B cell (primary cell): Measurements from ENCODE around the gene PTX4. TPM values are rescaled to one million over a fixed set of nuclear protein-coding genes. Genes with fewer than 3 reads are reported as not detected.

ENCODE experiments used
- ATAC-seq: fragments of 200-7000 bp; cut with Tn5 transposase; one replicate; pipeline ENCODE4 v1.10.0; 2021; ENCODE audit warnings: low read depth, mild to moderate bottlenecking, moderate number of reproducible peaks, moderate library complexity
- CTCF ChIA-PET: fragments of 350-600 bp; sonication (Branson Sonifier 250); formaldehyde crosslinking; loops from one replicate; lab custom pipeline; 2021; ENCODE audit warnings: antibody characterized with exemption, inconsistent platforms; lab: Charles Lee
- POLR2A ChIA-PET: fragments of 350-600 bp; sonication (Branson Sonifier 250); formaldehyde crosslinking; loops from one replicate; lab custom pipeline; 2021; ENCODE audit warnings: antibody characterized with exemption; lab: Charles Lee
- DNase-seq: peaks from one replicate; pipeline ENCODE4 v3.0.0; 2013
- H2AFZ ChIP-seq: 2 replicates; pipeline ENCODE4 v1.6.1; 2012; ENCODE audit warnings: mild to moderate bottlenecking, low read depth, low read length; ENCODE audit not compliant: insufficient read depth, poor library complexity, severe bottlenecking
- H3K27ac ChIP-seq, 2 donors: 1 replicate in 1 of 2; 2 replicates in 1 of 2; pipeline ENCODE4 v1.5.1; 2012 to 2013; ENCODE audit warnings: low read length in 2 of 2, mild to moderate bottlenecking in 2 of 2, moderate library complexity in 1 of 2
- H3K27me3 ChIP-seq, 4 experiments: fragments of 200-600 bp in 1 of 4; sonication (generic) in 1 of 4; replicated peaks in 1 of 4; 1 replicate in 2 of 4; 2 replicates in 2 of 4; pipeline versions ENCODE4 v1.6.1 to v1.7.0; 2013 to 2016; ENCODE audit warnings: low read length in 3 of 4, mild to moderate bottlenecking in 2 of 4, mixed read lengths in 1 of 4, moderate library complexity in 1 of 4; ENCODE audit not compliant: insufficient read depth in 4 of 4, control insufficient read depth in 3 of 4; ENCODE audit errors: control extremely low read depth in 1 of 4
- H3K36me3 ChIP-seq, 2 experiments: replicated peaks in 1 of 2; 1 replicate in 1 of 2; 2 replicates in 1 of 2; pipeline versions ENCODE4 v1.6.1 to v1.7.1; 2013; ENCODE audit warnings: low read length in 1 of 2; ENCODE audit not compliant: insufficient read depth in 2 of 2, control insufficient read depth in 1 of 2; ENCODE audit errors: control extremely low read depth in 1 of 2, extremely low read depth in 1 of 2
- H3K4me1 ChIP-seq, 2 donors: fragments of 200-600 bp in 1 of 2; sonication (generic) in 1 of 2; 1 replicate in 1 of 2; 2 replicates in 1 of 2; pipeline versions ENCODE4 v1.5.1 to v1.6.1; 2013 to 2017; ENCODE audit warnings: low read length in 2 of 2; ENCODE audit not compliant: control insufficient read depth in 2 of 2, insufficient read depth in 2 of 2
- H3K4me2 ChIP-seq: replicated peaks from 2 replicates; pipeline ENCODE3; 2012; ENCODE audit warnings: mild to moderate bottlenecking, low read depth, low read length; ENCODE audit not compliant: poor library complexity, severe bottlenecking
- H3K4me3 ChIP-seq, 5 experiments: fragments of 200-600 bp in 1 of 5; sonication (generic) in 1 of 5; 1 replicate in 3 of 5; 2 replicates in 2 of 5; pipeline versions ENCODE4 v1.5.1 to v1.7.0; 2011 to 2016; ENCODE audit warnings: low read length in 4 of 5, mild to moderate bottlenecking in 4 of 5, low read depth in 2 of 5, control low read depth in 1 of 5, moderate library complexity in 1 of 5; ENCODE audit not compliant: insufficient read depth in 1 of 5; ENCODE audit errors: control extremely low read depth in 1 of 5, extremely low read depth in 1 of 5
- H3K79me2 ChIP-seq: fragments of 200-600 bp; sonication (generic); one replicate; pipeline ENCODE4 v1.6.0; 2016; ENCODE audit warnings: low read length; ENCODE audit not compliant: control insufficient read depth, insufficient read depth
- H3K9ac ChIP-seq: fragments of 200-600 bp; sonication (generic); 2 replicates; pipeline ENCODE4 v1.6.1; 2017; ENCODE audit warnings: mild to moderate bottlenecking, low read length, moderate library complexity
- H3K9me3 ChIP-seq, 3 donors: one replicate each; pipeline versions ENCODE4 v1.6.1 to v1.7.1; 2013; ENCODE audit warnings: low read length in 2 of 3; ENCODE audit not compliant: control insufficient read depth in 2 of 3, insufficient read depth in 1 of 3; ENCODE audit errors: control extremely low read depth in 1 of 3
- H4K20me1 ChIP-seq: 2 replicates; pipeline ENCODE4 v1.6.0; 2012; ENCODE audit warnings: mild to moderate bottlenecking, low read length; ENCODE audit not compliant: insufficient read depth, control insufficient read depth, poor library complexity, severe bottlenecking
- H3K27ac Mint-ChIP-seq: one replicate; pipeline ENCODE4 v1.8.0; 2021; ENCODE audit warnings: mixed read lengths
- H3K27me3 Mint-ChIP-seq: one replicate; pipeline ENCODE4 v1.8.0; 2021; ENCODE audit warnings: mixed read lengths
- H3K4me1 Mint-ChIP-seq: one replicate; pipeline ENCODE4 v1.8.0; 2021; ENCODE audit warnings: mixed read lengths
- H3K4me3 Mint-ChIP-seq: one replicate; pipeline ENCODE4 v1.8.0; 2021; ENCODE audit warnings: mixed read lengths
- H3K9me3 Mint-ChIP-seq: one replicate; pipeline ENCODE4 v1.8.0; 2022; ENCODE audit warnings: mixed read lengths; ENCODE audit not compliant: insufficient read depth
- EZH2 ChIP-seq: IDR thresholded peaks from 2 replicates; pipeline ENCODE4 v1.6.1; 2012; ENCODE audit warnings: borderline replicate concordance, low read depth, mild to moderate bottlenecking, moderate library complexity, low read length; ENCODE audit not compliant: insufficient read depth, poor library complexity, severe bottlenecking
- WGBS: methylation state at CpG from one replicate; pipeline ENCODE4 v1.1.5; 2013; ENCODE audit warnings: missing lambda C conversion rate; ENCODE audit not compliant: insufficient coverage; 5-methylcytosine and 5-hydroxymethylcytosine counted together
- intact Hi-C: fragments of 100-400 bp; cut with micrococcal nuclease; formaldehyde crosslinking; loops from one replicate; pipeline ENCODE4 v1.10.0; 2022
- polyA plus RNA-seq: library from polyadenylated mRNA; depleted of rRNA; stranded (reverse); fragments of >200 nt; gene quantifications from 2 replicates; pipeline ENCODE4 v1.2.3, GENCODE V29; 2012
- total RNA-seq, 2 donors: library from RNA; stranded (reverse); fragments of 120-200 nt in 1 of 2; gene quantifications; 1 replicate in 1 of 2; 2 replicates in 1 of 2; pipeline versions ENCODE4 v1.2.3 to v1.2.4, GENCODE V29; 2013 to 2022
- TF ChIP-seq, protein P1 (sequence below): fragments of 200-600 bp; IDR thresholded peaks from one replicate; pipeline ENCODE4 v1.8.0; 2022; ENCODE audit warnings: antibody characterized with exemption, mild to moderate bottlenecking

Gene PTX4
- total and polyA plus RNA-seq, 2 donors (not counting 1 experiment from before 2014, with no cell fraction given): 0.33 TPM; not detected in 1

DNA sequence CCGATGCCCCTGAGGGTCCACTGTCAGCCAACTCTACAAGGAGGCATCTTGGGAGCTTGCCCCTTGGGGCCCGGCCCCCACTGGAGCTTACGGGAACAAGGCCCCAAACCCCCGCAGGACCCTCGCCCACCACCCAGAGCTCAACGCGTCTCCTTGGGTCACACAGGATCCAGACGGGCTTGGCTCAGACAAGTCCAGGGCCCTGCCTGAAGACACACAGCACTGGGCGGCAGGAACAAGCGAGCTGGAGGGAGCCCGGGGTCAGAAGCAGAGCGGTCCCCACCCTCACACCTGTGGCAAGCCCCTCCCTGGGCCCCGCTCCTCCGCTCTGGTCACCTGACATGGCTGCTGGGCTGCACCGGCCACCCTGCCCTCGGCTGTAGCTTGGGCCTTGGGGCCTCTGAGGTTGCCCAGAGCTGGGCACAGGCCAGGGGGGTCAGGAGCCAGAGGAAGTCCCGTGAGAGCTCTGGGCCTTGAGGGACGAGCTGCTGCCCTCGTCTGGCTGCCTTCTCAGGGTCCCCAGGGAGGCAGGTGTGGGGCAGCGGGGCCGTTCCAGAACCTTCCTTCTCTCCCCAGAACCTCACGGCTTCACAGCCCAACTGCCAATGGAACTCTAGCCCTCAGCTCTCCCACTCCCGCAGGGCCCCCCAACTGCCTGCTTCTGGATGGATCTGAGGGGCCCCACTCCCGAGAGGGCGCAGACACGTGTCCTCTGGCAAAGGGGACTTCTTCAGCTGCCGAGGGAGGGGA lies 44.6 kb downstream of the PTX4 start, which contains the start of gene CCDC154:
TSS of gene CCDC154 (minus strand) at position 577 of the 750 bp plus-strand sequence. CDS start at position 343, 234 bp downstream.
- Histone ChIP-seq H3K36me3 (peaks cover 0 to 31% of the 10 kb centered on the region in 2 experiments), H3K4me1 (peaks cover 24% of the 10 kb centered on the region in 2 donors), H3K9me3 (no peaks in the 10 kb centered on the region), H3K27me3 (no peaks in the 10 kb centered on the region), H3K4me3 (peak within 1 kb of the TSS in 3 of 5 experiments; percentile 30 to 38 (median 32)), H3K79me2 (no peaks in the 10 kb centered on the region), H2AFZ (no peak within 1 kb of the TSS), H3K9ac (peak within 1 kb of the TSS; percentile 63), H3K4me2 (peak within 1 kb of the TSS; percentile 74), H4K20me1 (peaks cover 1% of the 10 kb centered on the region), H3K27ac (peak within 1 kb of the TSS; percentile 67 to 100)
- intact Hi-C loops: no loop called here
- Mint-ChIP-seq H3K27me3 (no peaks in the 10 kb centered on the region), H3K4me3 (peak within 1 kb of the TSS; percentile 44), H3K4me1 (peaks cover 4% of the 10 kb centered on the region), H3K9me3 (no peaks in the 10 kb centered on the region), H3K27ac (peak within 1 kb of the TSS; percentile 63)
- POLR2A ChIA-PET: interaction anchor here (1.3 kb wide), 2 partner anchors 9 to 49 kb away, joined by 3 to 4 read pairs; partner anchors contain the start of gene TELO2
- WGBS: 83% methylated on average over 27 of the region's 27 CpGs
- CTCF ChIA-PET: no interaction called here
- ATAC-seq: peak; percentile 25
- no peak for TF ChIP-seq EZH2
- TF ChIP-seq, protein P1, sequence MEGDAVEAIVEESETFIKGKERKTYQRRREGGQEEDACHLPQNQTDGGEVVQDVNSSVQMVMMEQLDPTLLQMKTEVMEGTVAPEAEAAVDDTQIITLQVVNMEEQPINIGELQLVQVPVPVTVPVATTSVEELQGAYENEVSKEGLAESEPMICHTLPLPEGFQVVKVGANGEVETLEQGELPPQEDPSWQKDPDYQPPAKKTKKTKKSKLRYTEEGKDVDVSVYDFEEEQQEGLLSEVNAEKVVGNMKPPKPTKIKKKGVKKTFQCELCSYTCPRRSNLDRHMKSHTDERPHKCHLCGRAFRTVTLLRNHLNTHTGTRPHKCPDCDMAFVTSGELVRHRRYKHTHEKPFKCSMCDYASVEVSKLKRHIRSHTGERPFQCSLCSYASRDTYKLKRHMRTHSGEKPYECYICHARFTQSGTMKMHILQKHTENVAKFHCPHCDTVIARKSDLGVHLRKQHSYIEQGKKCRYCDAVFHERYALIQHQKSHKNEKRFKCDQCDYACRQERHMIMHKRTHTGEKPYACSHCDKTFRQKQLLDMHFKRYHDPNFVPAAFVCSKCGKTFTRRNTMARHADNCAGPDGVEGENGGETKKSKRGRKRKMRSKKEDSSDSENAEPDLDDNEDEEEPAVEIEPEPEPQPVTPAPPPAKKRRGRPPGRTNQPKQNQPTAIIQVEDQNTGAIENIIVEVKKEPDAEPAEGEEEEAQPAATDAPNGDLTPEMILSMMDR: no peak
- no peak for DNase-seq
